NT2/D1 (cell line): Measurements from ENCODE around the gene PCGF1.

Experiments
- DNase-seq: peaks from one replicate; pipeline ENCODE4 v3.0.0-alpha.2; 2011; ENCODE audit warnings: low read depth, low spot score
- H3K27me3 ChIP-seq: 2 replicates; pipeline ENCODE4 v1.6.0; 2011; ENCODE audit warnings: mild to moderate bottlenecking; ENCODE audit not compliant: insufficient read length, insufficient read depth
- H3K36me3 ChIP-seq: 2 replicates; pipeline ENCODE4 v1.6.1; 2011; ENCODE audit warnings: mild to moderate bottlenecking, low read length, mixed read lengths; ENCODE audit not compliant: insufficient read depth, insufficient read length
- H3K4me1 ChIP-seq: 2 replicates; pipeline ENCODE4 v1.5.1; 2011; ENCODE audit not compliant: insufficient read depth, insufficient read length
- H3K4me3 ChIP-seq: 2 replicates; pipeline ENCODE4 v1.5.1; 2011; ENCODE audit warnings: low read depth; ENCODE audit not compliant: insufficient read length
- H3K9ac ChIP-seq: 2 replicates; pipeline ENCODE4 v1.6.0; 2011; ENCODE audit warnings: low read depth; ENCODE audit not compliant: insufficient read length
- H3K9me3 ChIP-seq: 2 replicates; pipeline ENCODE4 v1.5.1; 2011; ENCODE audit warnings: mild to moderate bottlenecking, low read length; ENCODE audit not compliant: insufficient read depth
- SUZ12 ChIP-seq: IDR thresholded peaks from 2 replicates; pipeline ENCODE4 v1.6.1; 2011; ENCODE audit not compliant: insufficient read length, insufficient read depth; ENCODE audit errors: extremely low read depth
- YY1 ChIP-seq: IDR thresholded peaks from 2 replicates; pipeline ENCODE4 v1.6.1; 2011; ENCODE audit not compliant: insufficient read length, insufficient read depth
- ZNF274 ChIP-seq: IDR thresholded peaks from 2 replicates; pipeline ENCODE4 v1.6.1; 2011; ENCODE audit warnings: mild to moderate bottlenecking, low read depth, low read length

Gene PCGF1

GRCh38 chr2:74458132-74458937, 49.2 kb downstream of the PCGF1 start, which contains the start of gene WBP1:
Gene WBP1, plus strand, starts transcription at chr2:74458438. Its CDS starts 165 bp downstream, at chr2:74458603.
- Histone ChIP-seq H3K27me3 (no peaks in the 10 kb centered on the region), H3K36me3 (peaks cover 33% of the 10 kb centered on the region), H3K4me1 (no peaks in the 10 kb centered on the region), H3K9ac (peak within 1 kb of the TSS; percentile 95), H3K9me3 (no peaks in the 10 kb centered on the region), H3K4me3 (peak within 1 kb of the TSS; percentile 86)
- TF ChIP-seq SUZ12, result no peak
- TF ChIP-seq YY1, result peak; percentile 45
- DNase-seq, result peak; percentile 99

DNA sequence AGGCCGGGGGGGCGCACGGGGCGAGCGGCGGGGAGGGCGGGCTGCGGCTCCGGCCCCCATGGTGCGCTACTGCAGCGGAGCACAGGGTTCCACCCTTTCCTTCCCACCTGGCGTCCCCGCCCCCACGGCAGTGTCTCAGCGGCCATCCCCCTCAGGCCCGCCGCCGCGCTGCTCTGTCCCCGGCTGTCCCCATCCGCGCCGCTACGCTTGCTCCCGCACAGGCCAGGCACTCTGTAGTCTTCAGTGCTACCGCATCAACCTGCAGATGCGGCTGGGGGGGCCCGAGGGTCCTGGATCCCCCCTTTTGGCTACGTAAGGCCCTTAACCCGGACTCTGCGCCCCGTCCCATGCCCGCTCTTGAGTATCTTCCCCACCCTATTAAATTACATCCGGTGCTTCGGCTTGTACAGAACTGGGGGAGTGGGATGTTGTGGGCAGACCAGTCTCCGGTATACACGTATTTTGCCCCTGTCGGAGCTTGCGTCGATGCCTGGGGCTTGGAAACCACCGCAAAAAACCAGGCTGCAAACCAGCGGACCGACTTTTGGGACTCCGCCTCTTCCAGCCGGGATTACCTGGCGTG, 49.9 kb downstream of the PCGF1 start:
- Histone ChIP-seq H3K27me3 (no peaks in the 10 kb centered on the region), H3K9me3 (no peaks in the 10 kb centered on the region), H3K36me3 (peaks cover 26% of the 10 kb centered on the region), H3K4me3 (peak overlapping the region; percentile 63), H3K4me1 (no peaks in the 10 kb centered on the region), H3K9ac (peak overlapping the region; percentile 68)
- DNase-seq, result no peak
- TF ChIP-seq YY1, result no peak
- TF ChIP-seq ZNF274, result no peak
- TF ChIP-seq SUZ12, result no peak

- Histone ChIP-seq H3K36me3 (peaks cover 21% of the 10 kb centered on the region), H3K9ac (peak overlapping the region; percentile 68), H3K9me3 (no peaks in the 10 kb centered on the region), H3K4me1 (no peaks in the 10 kb centered on the region), H3K4me3 (peak overlapping the region; percentile 53), H3K27me3 (no peaks in the 10 kb centered on the region)
- TF ChIP-seq SUZ12, result no peak
- TF ChIP-seq ZNF274, result no peak
- no peak for TF ChIP-seq YY1
- DNase-seq, result no peak
These were observed 50.4 kb downstream of the PCGF1 start for GRCh38 chr2:74457129-74457548.
